RWPE1 (cell line): ENCODE results near the gene RNF223.
A peak's percentile ranks its signal among the peaks of the same experiment; 100 is the strongest.
"Not testable (repeated sequence)": the region's sequence is repeated elsewhere in the genome, so short reads cannot be mapped to it uniquely, and the experiment has no call there.

Experiments
- CTCF ChIA-PET: fragments of 350-600 bp; sonication (Branson Sonifier 250); formaldehyde crosslinking; extraction: SDS; loops from one replicate; lab custom pipeline; 2021; lab: Yijun Ruan, JAX
- POLR2A ChIA-PET: fragments of 400-600 bp; formaldehyde crosslinking; extraction: SDS; loops from one replicate; lab custom pipeline; 2020; ENCODE audit warnings: antibody characterized with exemption; ENCODE audit not compliant: low non-redundant PET; lab: Yijun Ruan, JAX
- DNase-seq: peaks from one replicate; pipeline ENCODE4 v3.0.0; 2012; ENCODE audit warnings: low spot score
- H3K27ac ChIP-seq: fragments of 450-650 bp; 2 replicates; pipeline ENCODE4 v1.5.1; 2017
- CTCF ChIP-seq: fragments of 450-650 bp; conservative IDR thresholded peaks from 2 replicates; pipeline ENCODE4 v1.5.1; 2017; ENCODE audit warnings: low read depth, mild to moderate bottlenecking

Gene RNF223

GRCh38 chr1:1111516-1112236 is 37.6 kb upstream of the RNF223 start:
- no peak for DNase-seq
- TF ChIP-seq CTCF: no peak
- POLR2A ChIA-PET: interaction anchor here (0.6 kb wide), 1 partner anchor 112 kb away, joined by 3 read pairs; no protein-coding TSS in a partner anchor
- CTCF ChIA-PET: interaction anchor here (0.7 kb wide), 1 partner anchor 180 kb away, joined by 3 read pairs; no protein-coding TSS in a partner anchor
- H3K27ac ChIP-seq: peak overlapping the region; percentile 8; the same call in 1 of the 2 replicates

GRCh38 chr1:1110561-1110971 is 36.5 kb upstream of the RNF223 start:
- no peak overlapping the region for H3K27ac ChIP-seq
- no peak for TF ChIP-seq CTCF
- no peak for DNase-seq
- CTCF ChIA-PET: no interaction called here
- POLR2A ChIA-PET: no interaction called here

- CTCF ChIA-PET: no interaction called here
- POLR2A ChIA-PET: no interaction called here
- TF ChIP-seq CTCF: no peak
- H3K27ac ChIP-seq: no peak overlapping the region
- DNase-seq: no peak
Observed at GRCh38 chr1:1109743-1110142, 35.6 kb upstream of the RNF223 start.

GRCh38 chr1:1106510-1107221 is 32.6 kb upstream of the RNF223 start:
- DNase-seq: no peak
- POLR2A ChIA-PET: no interaction called here
- no peak overlapping the region for H3K27ac ChIP-seq
- TF ChIP-seq CTCF: no peak
- CTCF ChIA-PET: no interaction called here

- DNase-seq, POLR2A ChIA-PET, CTCF ChIA-PET: not testable (repeated sequence)
- H3K27ac ChIP-seq: peak overlapping the region; percentile 9; the same call in 1 of the 2 replicates
Observed at GRCh38 chr1:1104152-1104551, 30.0 kb upstream of the RNF223 start.

GRCh38 chr1:1101503-1101902 is 27.4 kb upstream of the RNF223 start:
- DNase-seq: no peak
- CTCF ChIA-PET: no interaction called here
- no peak overlapping the region for H3K27ac ChIP-seq
- no peak for TF ChIP-seq CTCF
- POLR2A ChIA-PET: no interaction called here

GRCh38 chr1:1100296-1100695 is 26.2 kb upstream of the RNF223 start:
- no peak for TF ChIP-seq CTCF
- POLR2A ChIA-PET: no interaction called here
- no peak overlapping the region for H3K27ac ChIP-seq
- DNase-seq: no peak
- CTCF ChIA-PET: no interaction called here
